HEK293 (cell line): ENCODE data around the gene FBXL4.

Experiments
- KLF10 ChIP-seq: fragments of 450-650 bp; IDR thresholded peaks from 2 replicates; pipeline ENCODE4 v1.5.1; 2018; ENCODE audit warnings: missing biosample characterization, mild to moderate bottlenecking, missing genetic modification characterization
- KLF9 ChIP-seq: fragments of 450-650 bp; formaldehyde crosslinking; IDR thresholded peaks from 2 replicates; pipeline ENCODE4 v1.5.1; 2016; ENCODE audit warnings: missing biosample characterization, missing genetic modification characterization, low read depth
- MEIS1 ChIP-seq: sonication (generic); formaldehyde crosslinking; IDR thresholded peaks from 2 replicates; pipeline ENCODE4 v1.8.1; 2022; ENCODE audit warnings: missing genetic modification reagents, mild to moderate bottlenecking, borderline replicate concordance
- SP3 ChIP-seq: fragments of 450-650 bp; formaldehyde crosslinking; IDR thresholded peaks from 2 replicates; pipeline ENCODE4 v1.5.1; 2016; ENCODE audit warnings: missing biosample characterization, missing genetic modification characterization
- ZBTB7A ChIP-seq: fragments of 450-650 bp; formaldehyde crosslinking; IDR thresholded peaks from 2 replicates; pipeline ENCODE4 v1.5.1; 2016; ENCODE audit warnings: low read depth, missing biosample characterization, missing genetic modification characterization
- ZBTB8A ChIP-seq: fragments of 450-650 bp; formaldehyde crosslinking; IDR thresholded peaks from 2 replicates; pipeline ENCODE4 v1.5.1; 2016; ENCODE audit warnings: missing biosample characterization, missing genetic modification characterization
- ZFP37 ChIP-seq: fragments of 450-650 bp; formaldehyde crosslinking; IDR thresholded peaks from 2 replicates; pipeline ENCODE4 v1.5.1; 2016; ENCODE audit warnings: missing biosample characterization, missing genetic modification characterization
- ZIC2 ChIP-seq: fragments of 450-650 bp; formaldehyde crosslinking; IDR thresholded peaks from 2 replicates; pipeline ENCODE4 v1.5.1; 2016; ENCODE audit warnings: missing biosample characterization, missing genetic modification characterization
- ZNF174 ChIP-seq: fragments of 450-650 bp; formaldehyde crosslinking; IDR thresholded peaks from 2 replicates; pipeline ENCODE4 v1.5.0; 2017; ENCODE audit warnings: missing biosample characterization, mild to moderate bottlenecking, missing genetic modification characterization
- ZNF2 ChIP-seq: fragments of 450-650 bp; formaldehyde crosslinking; IDR thresholded peaks from 2 replicates; pipeline ENCODE4 v1.5.1; 2016; ENCODE audit warnings: missing biosample characterization, missing genetic modification characterization
- ZNF24 ChIP-seq: fragments of 450-650 bp; formaldehyde crosslinking; IDR thresholded peaks from 2 replicates; pipeline ENCODE4 v1.5.1; 2016; ENCODE audit warnings: missing biosample characterization, missing genetic modification characterization
- ZNF292 ChIP-seq: fragments of 450-650 bp; formaldehyde crosslinking; IDR thresholded peaks from 2 replicates; pipeline ENCODE4 v1.5.1; 2016; ENCODE audit warnings: low read depth, missing biosample characterization, missing genetic modification characterization, borderline replicate concordance
- ZNF350 ChIP-seq: fragments of 450-650 bp; formaldehyde crosslinking; IDR thresholded peaks from 2 replicates; pipeline ENCODE4 v1.5.0; 2017; ENCODE audit warnings: missing biosample characterization, mild to moderate bottlenecking, missing genetic modification characterization
- ZNF391 ChIP-seq: fragments of 450-650 bp; formaldehyde crosslinking; IDR thresholded peaks from 2 replicates; pipeline ENCODE4 v1.5.1; 2016; ENCODE audit warnings: low read depth, missing biosample characterization, missing genetic modification characterization, borderline replicate concordance
- ZNF530 ChIP-seq: fragments of 450-650 bp; formaldehyde crosslinking; IDR thresholded peaks from 2 replicates; pipeline ENCODE4 v1.5.1; 2016; ENCODE audit warnings: low read depth, missing biosample characterization, missing genetic modification characterization
- ZNF544 ChIP-seq: fragments of 450-650 bp; formaldehyde crosslinking; IDR thresholded peaks from 2 replicates; pipeline ENCODE4 v1.5.0; 2017; ENCODE audit warnings: missing biosample characterization, missing genetic modification characterization
- ZNF558 ChIP-seq: fragments of 450-650 bp; formaldehyde crosslinking; IDR thresholded peaks from 2 replicates; pipeline ENCODE4 v1.5.1; 2016; ENCODE audit warnings: missing biosample characterization, missing genetic modification characterization
- ZNF571 ChIP-seq: fragments of 450-650 bp; formaldehyde crosslinking; IDR thresholded peaks from 2 replicates; pipeline ENCODE4 v1.5.0; 2017; ENCODE audit warnings: missing biosample characterization, missing genetic modification characterization
- ZNF624 ChIP-seq: fragments of 450-650 bp; formaldehyde crosslinking; IDR thresholded peaks from 2 replicates; pipeline ENCODE4 v1.5.1; 2017; ENCODE audit warnings: missing biosample characterization, missing genetic modification characterization
- ZNF629 ChIP-seq: fragments of 450-650 bp; formaldehyde crosslinking; IDR thresholded peaks from 2 replicates; pipeline ENCODE4 v1.5.1; 2017; ENCODE audit warnings: missing biosample characterization, missing genetic modification characterization
- ZNF670 ChIP-seq: fragments of 450-650 bp; formaldehyde crosslinking; IDR thresholded peaks from 2 replicates; pipeline ENCODE4 v1.5.1; 2016; ENCODE audit warnings: missing biosample characterization, missing genetic modification characterization, low read depth
- ZNF76 ChIP-seq: fragments of 450-650 bp; formaldehyde crosslinking; IDR thresholded peaks from 2 replicates; pipeline ENCODE4; 2016; ENCODE audit warnings: low read depth, missing biosample characterization, missing genetic modification characterization, borderline replicate concordance
- ZNF785 ChIP-seq: fragments of 450-650 bp; formaldehyde crosslinking; IDR thresholded peaks from 2 replicates; pipeline ENCODE4 v1.5.1; 2016; ENCODE audit warnings: missing biosample characterization, missing genetic modification characterization
- ZSCAN30 ChIP-seq: fragments of 450-650 bp; IDR thresholded peaks from 2 replicates; pipeline ENCODE4 v1.5.1; 2018; ENCODE audit warnings: missing biosample characterization, mild to moderate bottlenecking, missing genetic modification characterization, moderate library complexity
- TF ChIP-seq, protein P1 (sequence below): fragments of 450-650 bp; formaldehyde crosslinking; IDR thresholded peaks from 2 replicates; pipeline ENCODE4 v1.5.1; 2016; ENCODE audit warnings: missing biosample characterization, missing genetic modification characterization
- TF ChIP-seq, protein P2 (sequence below): fragments of 450-650 bp; formaldehyde crosslinking; IDR thresholded peaks from 2 replicates; pipeline ENCODE4 v1.5.1; 2016; ENCODE audit warnings: missing biosample characterization, missing genetic modification characterization
- TF ChIP-seq, protein P3 (sequence below): fragments of 450-650 bp; formaldehyde crosslinking; IDR thresholded peaks from 2 replicates; pipeline ENCODE4 v1.5.1; 2016; ENCODE audit warnings: missing biosample characterization, missing genetic modification characterization
- TF ChIP-seq, protein P4 (sequence below): fragments of 450-650 bp; formaldehyde crosslinking; IDR thresholded peaks from 2 replicates; pipeline ENCODE4 v1.5.1; 2017; ENCODE audit warnings: missing biosample characterization, missing genetic modification characterization
- TF ChIP-seq, protein P5 (sequence below): fragments of 450-650 bp; formaldehyde crosslinking; IDR thresholded peaks from 2 replicates; pipeline ENCODE4 v1.5.1; 2016; ENCODE audit warnings: missing biosample characterization, missing genetic modification characterization
- TF ChIP-seq, protein P6 (sequence below): fragments of 450-650 bp; IDR thresholded peaks from 2 replicates; pipeline ENCODE4 v1.5.1; 2018; ENCODE audit warnings: missing biosample characterization, missing genetic modification characterization

Gene FBXL4

DNA sequence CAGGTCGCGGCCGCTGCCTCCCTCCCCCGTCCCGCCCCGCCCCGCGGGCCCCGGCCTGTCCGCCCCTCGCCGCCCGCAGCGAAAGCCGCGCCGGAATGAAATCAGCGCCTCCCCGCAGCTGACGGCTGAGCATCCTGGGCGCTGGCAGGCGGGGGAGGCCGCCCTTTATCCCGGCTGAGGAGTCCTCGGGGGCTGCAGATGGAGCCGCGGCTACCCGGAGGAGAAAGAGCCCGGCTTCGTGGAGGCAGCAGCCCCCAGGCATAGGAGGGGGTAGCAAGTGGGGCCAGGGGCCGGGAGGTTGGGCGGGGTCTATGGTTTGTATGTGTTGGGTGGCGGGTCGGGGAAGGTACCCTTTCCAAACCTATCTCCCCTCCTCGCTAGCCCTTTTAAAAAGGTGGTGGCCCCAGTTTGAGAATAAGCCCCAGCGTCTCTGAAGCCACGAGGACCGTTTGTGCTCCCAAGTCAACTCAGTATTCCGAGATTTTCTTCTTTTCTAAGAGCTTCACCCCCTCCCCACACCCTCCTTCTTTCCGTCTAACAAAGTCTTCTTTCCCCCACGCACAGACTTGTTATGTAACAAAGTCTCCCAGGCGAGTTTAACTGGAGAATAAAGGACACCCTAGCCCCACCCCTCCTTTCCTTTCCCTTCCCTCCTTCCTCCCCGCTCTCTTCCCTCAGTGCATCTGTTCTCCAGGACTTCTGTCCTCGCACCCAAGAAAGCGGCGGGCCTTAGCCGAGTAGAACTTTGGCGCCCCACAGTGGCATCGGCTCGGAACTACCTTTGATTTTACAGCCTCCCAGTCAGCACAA lies 102.3 kb downstream of the FBXL4 start (continued):
- TF ChIP-seq ZSCAN30 (no peak), ZNF292 (tag by site-specific recombination) (no peak), ZNF558 (tag by site-specific recombination) (no peak; the same call in 1 of the 2 replicates), KLF10 (tag by site-specific recombination) (no peak), ZFP37 (tag by site-specific recombination) (0 out of 2 replicates have a peak, but pooled peaks have one; percentile 25), ZNF76 (tag by site-specific recombination) (peak; percentile 61), ZNF629 (no peak), ZNF530 (tag by site-specific recombination) (no peak), KLF9 (tag by site-specific recombination) (peak; percentile 37; the same call in 1 of the 2 replicates), ZBTB7A (no peak), MEIS1 (CRISPR knock-in tag) (no peak), ZBTB8A (tag by site-specific recombination) (peak; percentile 75), ZNF350 (tag by site-specific recombination) (no peak), ZNF571 (tag by site-specific recombination) (no peak), ZNF785 (tag by site-specific recombination) (no peak), ZNF2 (tag by site-specific recombination) (peak; percentile 87), ZIC2 (tag by site-specific recombination) (peak; percentile 51; the same call in 1 of the 2 replicates), ZNF624 (no peak), ZNF544 (no peak), SP3 (peak; percentile 42; the same call in 1 of the 2 replicates), ZNF174 (tag by site-specific recombination) (no peak), ZNF670 (tag by site-specific recombination) (no peak), ZNF391 (peak; percentile 26; the same call in 1 of the 2 replicates), ZNF24 (tag by site-specific recombination) (peak; percentile 40; the same call in 1 of the 2 replicates)
- TF ChIP-seq, protein P1, sequence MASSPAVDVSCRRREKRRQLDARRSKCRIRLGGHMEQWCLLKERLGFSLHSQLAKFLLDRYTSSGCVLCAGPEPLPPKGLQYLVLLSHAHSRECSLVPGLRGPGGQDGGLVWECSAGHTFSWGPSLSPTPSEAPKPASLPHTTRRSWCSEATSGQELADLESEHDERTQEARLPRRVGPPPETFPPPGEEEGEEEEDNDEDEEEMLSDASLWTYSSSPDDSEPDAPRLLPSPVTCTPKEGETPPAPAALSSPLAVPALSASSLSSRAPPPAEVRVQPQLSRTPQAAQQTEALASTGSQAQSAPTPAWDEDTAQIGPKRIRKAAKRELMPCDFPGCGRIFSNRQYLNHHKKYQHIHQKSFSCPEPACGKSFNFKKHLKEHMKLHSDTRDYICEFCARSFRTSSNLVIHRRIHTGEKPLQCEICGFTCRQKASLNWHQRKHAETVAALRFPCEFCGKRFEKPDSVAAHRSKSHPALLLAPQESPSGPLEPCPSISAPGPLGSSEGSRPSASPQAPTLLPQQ, result peak; percentile 93
- TF ChIP-seq, protein P2, sequence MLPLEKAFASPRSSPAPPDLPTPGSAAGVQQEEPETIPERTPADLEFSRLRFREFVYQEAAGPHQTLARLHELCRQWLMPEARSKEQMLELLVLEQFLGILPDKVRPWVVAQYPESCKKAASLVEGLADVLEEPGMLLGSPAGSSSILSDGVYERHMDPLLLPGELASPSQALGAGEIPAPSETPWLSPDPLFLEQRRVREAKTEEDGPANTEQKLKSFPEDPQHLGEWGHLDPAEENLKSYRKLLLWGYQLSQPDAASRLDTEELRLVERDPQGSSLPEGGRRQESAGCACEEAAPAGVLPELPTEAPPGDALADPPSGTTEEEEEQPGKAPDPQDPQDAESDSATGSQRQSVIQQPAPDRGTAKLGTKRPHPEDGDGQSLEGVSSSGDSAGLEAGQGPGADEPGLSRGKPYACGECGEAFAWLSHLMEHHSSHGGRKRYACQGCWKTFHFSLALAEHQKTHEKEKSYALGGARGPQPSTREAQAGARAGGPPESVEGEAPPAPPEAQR (tag by site-specific recombination), result no peak
- TF ChIP-seq, protein P3, sequence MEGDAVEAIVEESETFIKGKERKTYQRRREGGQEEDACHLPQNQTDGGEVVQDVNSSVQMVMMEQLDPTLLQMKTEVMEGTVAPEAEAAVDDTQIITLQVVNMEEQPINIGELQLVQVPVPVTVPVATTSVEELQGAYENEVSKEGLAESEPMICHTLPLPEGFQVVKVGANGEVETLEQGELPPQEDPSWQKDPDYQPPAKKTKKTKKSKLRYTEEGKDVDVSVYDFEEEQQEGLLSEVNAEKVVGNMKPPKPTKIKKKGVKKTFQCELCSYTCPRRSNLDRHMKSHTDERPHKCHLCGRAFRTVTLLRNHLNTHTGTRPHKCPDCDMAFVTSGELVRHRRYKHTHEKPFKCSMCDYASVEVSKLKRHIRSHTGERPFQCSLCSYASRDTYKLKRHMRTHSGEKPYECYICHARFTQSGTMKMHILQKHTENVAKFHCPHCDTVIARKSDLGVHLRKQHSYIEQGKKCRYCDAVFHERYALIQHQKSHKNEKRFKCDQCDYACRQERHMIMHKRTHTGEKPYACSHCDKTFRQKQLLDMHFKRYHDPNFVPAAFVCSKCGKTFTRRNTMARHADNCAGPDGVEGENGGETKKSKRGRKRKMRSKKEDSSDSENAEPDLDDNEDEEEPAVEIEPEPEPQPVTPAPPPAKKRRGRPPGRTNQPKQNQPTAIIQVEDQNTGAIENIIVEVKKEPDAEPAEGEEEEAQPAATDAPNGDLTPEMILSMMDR (tag by site-specific recombination), result peak; percentile 95
- TF ChIP-seq, protein P4, sequence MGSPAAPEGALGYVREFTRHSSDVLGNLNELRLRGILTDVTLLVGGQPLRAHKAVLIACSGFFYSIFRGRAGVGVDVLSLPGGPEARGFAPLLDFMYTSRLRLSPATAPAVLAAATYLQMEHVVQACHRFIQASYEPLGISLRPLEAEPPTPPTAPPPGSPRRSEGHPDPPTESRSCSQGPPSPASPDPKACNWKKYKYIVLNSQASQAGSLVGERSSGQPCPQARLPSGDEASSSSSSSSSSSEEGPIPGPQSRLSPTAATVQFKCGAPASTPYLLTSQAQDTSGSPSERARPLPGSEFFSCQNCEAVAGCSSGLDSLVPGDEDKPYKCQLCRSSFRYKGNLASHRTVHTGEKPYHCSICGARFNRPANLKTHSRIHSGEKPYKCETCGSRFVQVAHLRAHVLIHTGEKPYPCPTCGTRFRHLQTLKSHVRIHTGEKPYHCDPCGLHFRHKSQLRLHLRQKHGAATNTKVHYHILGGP (tag by site-specific recombination), result no peak
- TF ChIP-seq, protein P5, sequence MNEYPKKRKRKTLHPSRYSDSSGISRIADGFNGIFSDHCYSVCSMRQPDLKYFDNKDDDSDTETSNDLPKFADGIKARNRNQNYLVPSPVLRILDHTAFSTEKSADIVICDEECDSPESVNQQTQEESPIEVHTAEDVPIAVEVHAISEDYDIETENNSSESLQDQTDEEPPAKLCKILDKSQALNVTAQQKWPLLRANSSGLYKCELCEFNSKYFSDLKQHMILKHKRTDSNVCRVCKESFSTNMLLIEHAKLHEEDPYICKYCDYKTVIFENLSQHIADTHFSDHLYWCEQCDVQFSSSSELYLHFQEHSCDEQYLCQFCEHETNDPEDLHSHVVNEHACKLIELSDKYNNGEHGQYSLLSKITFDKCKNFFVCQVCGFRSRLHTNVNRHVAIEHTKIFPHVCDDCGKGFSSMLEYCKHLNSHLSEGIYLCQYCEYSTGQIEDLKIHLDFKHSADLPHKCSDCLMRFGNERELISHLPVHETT (tag by site-specific recombination), result no peak
- TF ChIP-seq, protein P6, sequence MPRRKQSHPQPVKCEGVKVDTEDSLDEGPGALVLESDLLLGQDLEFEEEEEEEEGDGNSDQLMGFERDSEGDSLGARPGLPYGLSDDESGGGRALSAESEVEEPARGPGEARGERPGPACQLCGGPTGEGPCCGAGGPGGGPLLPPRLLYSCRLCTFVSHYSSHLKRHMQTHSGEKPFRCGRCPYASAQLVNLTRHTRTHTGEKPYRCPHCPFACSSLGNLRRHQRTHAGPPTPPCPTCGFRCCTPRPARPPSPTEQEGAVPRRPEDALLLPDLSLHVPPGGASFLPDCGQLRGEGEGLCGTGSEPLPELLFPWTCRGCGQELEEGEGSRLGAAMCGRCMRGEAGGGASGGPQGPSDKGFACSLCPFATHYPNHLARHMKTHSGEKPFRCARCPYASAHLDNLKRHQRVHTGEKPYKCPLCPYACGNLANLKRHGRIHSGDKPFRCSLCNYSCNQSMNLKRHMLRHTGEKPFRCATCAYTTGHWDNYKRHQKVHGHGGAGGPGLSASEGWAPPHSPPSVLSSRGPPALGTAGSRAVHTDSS, result no peak
